Vagina (tissue), 2 donors: ENCODE measurements around the gene PDE10A.

ENCODE experiments used
- CTCF ChIP-seq, 3 experiments: fragments of 450-650 bp in 2 of 3; fragments of 200-600 bp in 1 of 3; sonication (generic) in 1 of 3; IDR thresholded peaks; one replicate each; pipeline ENCODE4 v1.5.1; 2017 to 2019; ENCODE audit warnings: antibody characterized with exemption in 3 of 3, mild to moderate bottlenecking in 2 of 3, moderate library complexity in 2 of 3
- POLR2AphosphoS5 ChIP-seq, 2 donors: sonication (generic); formaldehyde crosslinking; IDR thresholded peaks; one replicate each; pipeline ENCODE4 v1.9.0; 2017; ENCODE audit warnings: antibody characterized with exemption in 2 of 2, mild to moderate bottlenecking in 2 of 2, low read depth in 1 of 2; ENCODE audit not compliant: insufficient read depth in 1 of 2

- TF ChIP-seq POLR2AphosphoS5 (IDR thresholded peaks at IDR 0.05; ENCODE audit: insufficient read depth in 1 of 2, low read depth in 1 of 2) (no peak), CTCF (IDR thresholded peaks at IDR 0.05) (no peak)
These were observed 204.9 kb downstream of the PDE10A start for GRCh38 chr6:165458134-165458533.
